Neutrophil (primary cell): Measurements from ENCODE around the gene SIM2.
"Not testable (repeated sequence)": the region's sequence is repeated elsewhere in the genome, so short reads cannot be mapped to it uniquely, and the experiment has no call there.

Experiments
- H3K27ac ChIP-seq: fragments of 200-600 bp; sonication (generic); 2 replicates; pipeline ENCODE4 v1.5.1; 2016; ENCODE audit warnings: mild to moderate bottlenecking, moderate library complexity
- H3K27me3 ChIP-seq: fragments of 200-600 bp; sonication (generic); 2 replicates; pipeline ENCODE4 v1.6.0; 2016; ENCODE audit warnings: mild to moderate bottlenecking
- H3K36me3 ChIP-seq: fragments of 200-600 bp; sonication (generic); 2 replicates; pipeline ENCODE4 v1.5.1; 2017
- H3K4me1 ChIP-seq, 2 experiments: fragments of 200-600 bp in 1 of 2; sonication (generic) in 1 of 2; 1 replicate in 1 of 2; 2 replicates in 1 of 2; pipeline versions ENCODE4 v1.5.1 to v1.6.1; 2013 to 2016; ENCODE audit warnings: low read depth in 1 of 2, low read length in 1 of 2, mild to moderate bottlenecking in 1 of 2, moderate library complexity in 1 of 2; ENCODE audit not compliant: control insufficient read depth in 1 of 2, insufficient read depth in 1 of 2
- H3K4me3 ChIP-seq, 2 experiments: fragments of 200-600 bp in 1 of 2; sonication (generic) in 1 of 2; 1 replicate in 1 of 2; 2 replicates in 1 of 2; pipeline ENCODE4 v1.5.1; 2013 to 2016; ENCODE audit warnings: low read depth in 1 of 2, low read length in 1 of 2, mild to moderate bottlenecking in 1 of 2, moderate library complexity in 1 of 2
- H3K9me3 ChIP-seq: fragments of 200-600 bp; sonication (generic); 2 replicates; pipeline ENCODE4 v1.5.1; 2016
- CTCF ChIP-seq: fragments of 200-600 bp; sonication (generic); IDR thresholded peaks from 2 replicates; pipeline ENCODE4 v1.5.1; 2016; ENCODE audit warnings: antibody characterized with exemption

Gene SIM2

GRCh38 chr21:36668713-36669112 lies 30.2 kb upstream of the SIM2 start:
- Histone ChIP-seq H3K36me3 (no peaks in the 10 kb centered on the region), H3K4me1 (no peaks in the 10 kb centered on the region), H3K9me3 (no peaks in the 10 kb centered on the region), H3K27me3 (peaks cover 54% of the 10 kb centered on the region), H3K27ac (no peak overlapping the region), H3K4me3 (no peak overlapping the region)
- no peak for TF ChIP-seq CTCF

GRCh38 chr21:36671836-36672235 lies 27.1 kb upstream of the SIM2 start:
- Histone ChIP-seq H3K4me3 (no peak overlapping the region), H3K9me3 (no peaks in the 10 kb centered on the region), H3K36me3 (no peaks in the 10 kb centered on the region), H3K4me1 (no peaks in the 10 kb centered on the region), H3K27ac (no peak overlapping the region), H3K27me3 (peaks cover 73% of the 10 kb centered on the region)
- TF ChIP-seq CTCF, result no peak

DNA sequence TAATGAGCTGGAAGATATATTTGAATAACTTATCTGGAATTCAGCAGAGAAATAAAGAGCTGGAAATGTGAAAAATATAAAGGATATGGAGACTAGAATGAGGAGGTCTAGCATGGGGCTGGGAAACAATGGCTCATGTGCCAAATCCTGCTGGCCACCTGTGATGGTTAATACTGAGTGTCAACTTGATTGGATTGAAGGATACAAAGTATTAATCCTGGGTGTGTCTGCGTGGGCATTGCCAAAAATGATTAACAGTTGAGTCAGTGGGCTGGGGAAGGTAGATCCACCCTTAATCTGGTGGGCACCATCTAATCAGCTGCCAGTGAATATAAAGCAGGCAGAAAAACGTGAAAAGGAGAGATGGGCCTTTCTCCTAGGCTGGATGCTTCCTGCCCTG lies 26.6 kb upstream of the SIM2 start:
- not testable (repeated sequence) for H3K4me3 ChIP-seq, H3K9me3 ChIP-seq, H3K4me1 ChIP-seq, H3K27ac ChIP-seq, H3K36me3 ChIP-seq
- peaks cover 77% of the 10 kb centered on the region for H3K27me3 ChIP-seq

DNA sequence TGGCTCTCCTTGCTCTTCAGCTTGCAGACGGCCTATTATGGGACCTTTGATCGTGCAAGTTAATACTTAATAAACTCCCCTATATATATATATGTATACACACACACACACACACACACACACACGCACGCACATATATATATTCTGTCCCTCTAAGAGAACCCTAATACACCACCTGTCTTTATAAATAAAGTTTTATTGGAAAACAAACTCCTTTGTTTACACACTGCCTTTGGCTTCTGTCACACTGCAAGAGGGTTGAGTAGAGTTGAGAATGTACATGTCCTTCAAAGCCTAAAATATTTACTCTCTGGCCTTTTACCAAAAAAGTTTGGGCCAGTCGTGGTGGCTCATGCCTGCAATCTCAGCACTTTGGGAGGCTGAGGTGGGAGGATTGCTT lies 26.2 kb upstream of the SIM2 start:
- no peaks in the 10 kb centered on the region for H3K36me3 ChIP-seq
- H3K27ac ChIP-seq, result no peak overlapping the region
- H3K9me3 ChIP-seq, result no peaks in the 10 kb centered on the region
- H3K27me3 ChIP-seq, result peaks cover 77% of the 10 kb centered on the region
- H3K4me1 ChIP-seq, result no peaks in the 10 kb centered on the region
- no peak overlapping the region for H3K4me3 ChIP-seq
- TF ChIP-seq CTCF, result no peak

DNA sequence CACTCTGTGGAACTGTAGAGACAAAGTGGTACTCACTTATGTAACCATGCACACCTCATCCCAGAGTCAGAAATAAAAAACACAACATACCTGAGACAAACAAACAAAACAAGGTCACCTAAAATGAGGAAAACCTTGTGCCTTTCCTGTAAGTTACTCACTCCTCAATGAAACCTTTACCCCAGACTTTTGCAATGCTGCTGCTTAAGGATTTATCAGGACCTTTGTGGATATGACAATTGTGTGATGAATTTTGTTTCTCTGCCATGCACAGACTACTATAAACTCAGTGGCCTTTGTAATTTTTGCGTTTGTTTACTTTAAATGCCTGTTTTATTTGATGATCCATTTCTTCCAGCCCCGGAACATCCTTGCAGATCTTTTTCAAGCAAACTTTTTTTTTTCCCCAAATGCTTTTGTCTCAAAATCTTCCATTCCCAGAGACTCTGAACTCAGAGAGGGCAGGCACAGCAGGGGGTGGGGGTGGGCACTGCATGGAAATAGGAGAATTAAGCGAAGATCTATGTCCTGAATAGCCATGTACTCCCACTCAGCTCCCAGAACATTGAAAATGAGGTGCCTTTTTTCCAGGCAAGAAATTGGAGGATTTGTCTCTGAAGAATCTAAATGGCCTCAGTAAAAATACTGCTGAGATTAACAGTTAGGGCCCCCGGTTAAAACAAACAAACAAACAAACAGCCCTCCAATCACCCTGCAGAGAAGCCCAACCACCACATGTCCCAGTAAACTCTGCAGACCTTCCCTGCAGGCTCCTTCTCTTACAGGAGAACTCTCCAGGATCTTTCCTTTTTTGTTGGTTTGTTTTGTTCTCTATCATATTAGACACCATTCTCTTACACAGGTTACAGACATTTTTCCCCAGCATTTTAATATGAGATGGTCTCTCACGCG lies 22.6 kb upstream of the SIM2 start:
- Histone ChIP-seq H3K36me3 (no peaks in the 10 kb centered on the region), H3K27me3 (peaks cover 67% of the 10 kb centered on the region), H3K9me3 (no peaks in the 10 kb centered on the region), H3K4me1 (no peaks in the 10 kb centered on the region), H3K4me3 (no peak overlapping the region), H3K27ac (no peak overlapping the region)
- TF ChIP-seq CTCF, result no peak

DNA sequence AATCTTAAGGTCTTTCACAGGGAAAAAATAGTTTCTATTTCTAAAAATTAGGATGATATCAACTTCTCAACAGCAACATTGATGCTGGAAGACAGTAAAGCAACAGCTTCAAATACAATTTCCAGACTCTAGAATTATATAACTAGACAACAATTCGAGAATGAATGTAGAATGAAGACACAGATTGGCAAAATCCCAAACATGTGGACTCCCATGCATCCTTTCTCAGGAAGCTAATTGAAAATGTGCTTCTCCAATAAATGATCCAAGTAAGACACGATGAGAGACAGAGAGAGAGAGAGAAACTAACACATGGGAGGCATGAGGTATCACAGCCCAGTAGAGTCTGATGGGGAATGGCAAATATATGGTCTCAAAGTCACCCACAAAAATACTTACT lies 21.5 kb upstream of the SIM2 start:
- H3K27me3 ChIP-seq, result peaks cover 68% of the 10 kb centered on the region
- no peak overlapping the region for H3K27ac ChIP-seq
- H3K9me3 ChIP-seq, result no peaks in the 10 kb centered on the region
- H3K36me3 ChIP-seq, result no peaks in the 10 kb centered on the region
- no peak overlapping the region for H3K4me3 ChIP-seq
- H3K4me1 ChIP-seq, result no peaks in the 10 kb centered on the region
- no peak for TF ChIP-seq CTCF
